HCT116 (cell line): ENCODE measurements around the gene TAF11L7. TPM values are rescaled to one million over a fixed set of nuclear protein-coding genes. Genes with fewer than 3 reads are reported as not detected.
A peak's percentile ranks its signal among the peaks of the same experiment; 100 is the strongest.

Experiments used
- ATAC-seq: fragments of 200-7000 bp; cut with Tn5 transposase; 2 replicates; pipeline ENCODE4 v1.9.1; 2020; ENCODE audit warnings: mild to moderate bottlenecking, moderate library complexity
- BruUV-seq: library from RNA; stranded (reverse); fragments of 400-500 nt; replicated peaks from 2 replicates; lab custom pipeline; 2021; lab: Mats Ljungman, UMichigan
- CTCF ChIA-PET: fragments of 300-600 bp; sonication (Branson Sonifier 250); formaldehyde crosslinking; loops from one replicate; lab custom pipeline; 2021; ENCODE audit warnings: antibody characterized with exemption; lab: Charles Lee
- POLR2A ChIA-PET: fragments of 300-600, 350-600 bp; sonication (Branson Sonifier 250); formaldehyde crosslinking; loops from one replicate; lab custom pipeline; 2021; ENCODE audit warnings: antibody characterized with exemption; lab: Charles Lee
- RAD21 ChIA-PET, 2 experiments: fragments of 300-600 bp; sonication (Branson Sonifier 250); formaldehyde crosslinking; loops; one replicate each; lab custom pipeline; 2023; ENCODE audit warnings: low total read pairs in 2 of 2; ENCODE audit not compliant: uncharacterized antibody in 2 of 2, unreplicated experiment in 2 of 2, low non-redundant PET in 1 of 2; lab: Charles Lee
- DNase-seq: peaks from one replicate; pipeline ENCODE4 v3.0.0-alpha.2; 2010; ENCODE audit warnings: low read depth, low spot score
- H2AFZ ChIP-seq: fragments of 200-600 bp; shearing (Covaris generic), sonication (generic); 2 replicates; pipeline ENCODE4 v1.6.1; 2017; ENCODE audit warnings: low read depth, mixed run types, mixed read lengths, antibody characterized with exemption, low read length; ENCODE audit not compliant: poor library complexity, severe bottlenecking
- H3K27ac ChIP-seq: 2 replicates; pipeline ENCODE4 v1.5.1; 2012; ENCODE audit warnings: low read depth, low read length
- H3K27me3 ChIP-seq: fragments of 200-600 bp; sonication (generic); 2 replicates; pipeline ENCODE4 v1.6.1; 2016; ENCODE audit warnings: mixed run types, low read length, mixed read lengths; ENCODE audit not compliant: insufficient read depth
- H3K36me3 ChIP-seq, 2 experiments: fragments of 200-500 bp in 1 of 2; fragments of 200-600 bp in 1 of 2; sonication (Bioruptor generic) in 1 of 2; sonication (generic) in 1 of 2; 2 replicates each; pipeline versions ENCODE4 v1.5.1 to v1.6.1; 2014 to 2016; ENCODE audit warnings: low read length in 2 of 2, inconsistent platforms in 1 of 2, mixed read lengths in 1 of 2, mixed run types in 1 of 2; ENCODE audit not compliant: insufficient read depth in 2 of 2, control insufficient read depth in 1 of 2
- H3K4me1 ChIP-seq, 2 experiments: fragments of 200-600 bp in 1 of 2; sonication (generic) in 1 of 2; 2 replicates each; pipeline versions ENCODE4 v1.5.1 to v1.6.1; 2012 to 2017; ENCODE audit warnings: low read length in 2 of 2, inconsistent platforms in 1 of 2, mild to moderate bottlenecking in 1 of 2, mixed read lengths in 1 of 2, mixed run types in 1 of 2, moderate library complexity in 1 of 2; ENCODE audit not compliant: insufficient read depth in 2 of 2, control insufficient read depth in 1 of 2
- H3K4me2 ChIP-seq: fragments of 200-600 bp; sonication (generic); 2 replicates; pipeline ENCODE4 v1.6.1; 2017; ENCODE audit warnings: mixed run types, low read length, mixed read lengths
- H3K4me3 ChIP-seq, 2 experiments: fragments of 200-600 bp in 1 of 2; sonication (generic) in 1 of 2; replicated peaks in 1 of 2; 2 replicates each; pipeline ENCODE4 v1.5.1; 2011 to 2016; ENCODE audit warnings: low read length in 2 of 2, control low read depth in 1 of 2, low read depth in 1 of 2, mild to moderate bottlenecking in 1 of 2, mixed read lengths in 1 of 2, mixed run types in 1 of 2
- H3K79me2 ChIP-seq: fragments of 200-600 bp; sonication (generic); 2 replicates; pipeline ENCODE4 v1.6.1; 2017; ENCODE audit warnings: mild to moderate bottlenecking, mixed run types, low read length, moderate library complexity, mixed read lengths; ENCODE audit not compliant: insufficient read depth
- H3K9ac ChIP-seq: fragments of 200-600 bp; sonication (generic); 2 replicates; pipeline ENCODE4 v1.6.1; 2016; ENCODE audit warnings: low read length, mixed read lengths
- H3K9me2 ChIP-seq: fragments of 200-600 bp; sonication (generic), shearing (Covaris generic); 2 replicates; pipeline ENCODE4 v1.6.1; 2017; ENCODE audit warnings: mixed run types, mild to moderate bottlenecking, moderate library complexity; ENCODE audit not compliant: insufficient read depth
- H3K9me3 ChIP-seq, 2 experiments: fragments of 200-500 bp in 1 of 2; fragments of 200-600 bp in 1 of 2; sonication (Bioruptor generic) in 1 of 2; sonication (generic) in 1 of 2; 2 replicates each; pipeline ENCODE4 v1.6.1; 2014 to 2017; ENCODE audit warnings: low read length in 2 of 2, mixed read lengths in 2 of 2, inconsistent platforms in 1 of 2, low read depth in 1 of 2, mild to moderate bottlenecking in 1 of 2, mixed run types in 1 of 2, moderate library complexity in 1 of 2; ENCODE audit not compliant: control insufficient read depth in 1 of 2, insufficient read depth in 1 of 2
- H4K20me1 ChIP-seq: fragments of 200-600 bp; sonication (generic), shearing (Covaris generic); 2 replicates; pipeline ENCODE4 v1.6.1; 2017; ENCODE audit warnings: mixed run types, mild to moderate bottlenecking, moderate library complexity; ENCODE audit not compliant: insufficient read depth
- EGR1 ChIP-seq: IDR thresholded peaks from 2 replicates; pipeline ENCODE4 v1.6.1; 2012; ENCODE audit warnings: low read depth
- EZH2phosphoT487 ChIP-seq: fragments of 200-600 bp; IDR thresholded peaks from 2 replicates; pipeline ENCODE4 v1.6.1; 2018; ENCODE audit warnings: antibody characterized with exemption, borderline replicate concordance
- FOSL1 ChIP-seq: IDR thresholded peaks from 2 replicates; pipeline ENCODE4 v1.6.1; 2012; ENCODE audit warnings: low read depth
- POLR2A ChIP-seq: IDR thresholded peaks from 2 replicates; pipeline ENCODE4 v1.7.0; 2011; ENCODE audit warnings: borderline replicate concordance; ENCODE audit not compliant: insufficient read depth, insufficient read length; ENCODE audit errors: extremely low read depth
- POLR2AphosphoS5 ChIP-seq: IDR thresholded peaks from 2 replicates; pipeline ENCODE4 v1.6.1; 2011; ENCODE audit warnings: mild to moderate bottlenecking, low read depth, low read length, moderate library complexity
- RAD21 ChIP-seq: IDR thresholded peaks from 2 replicates; pipeline ENCODE4 v1.6.1; 2012; ENCODE audit warnings: low read depth, mild to moderate bottlenecking
- SRF ChIP-seq: IDR thresholded peaks from 2 replicates; pipeline ENCODE4 v1.6.1; 2012; ENCODE audit warnings: low read depth
- TCF7L2 ChIP-seq: IDR thresholded peaks from 2 replicates; pipeline ENCODE4 v1.7.0; 2011; ENCODE audit warnings: borderline replicate concordance, inconsistent platforms; ENCODE audit not compliant: insufficient read depth, insufficient read length; ENCODE audit errors: extremely low read depth
- YY1 ChIP-seq: IDR thresholded peaks from 2 replicates; pipeline ENCODE4 v1.6.1; 2011; ENCODE audit warnings: low read length, low read depth, moderate library complexity, mild to moderate bottlenecking; ENCODE audit not compliant: insufficient replicate concordance; ENCODE audit errors: extremely low read depth
- intact Hi-C: fragments of 100-400 bp; cut with micrococcal nuclease; formaldehyde crosslinking; loops from 2 replicates; pipeline ENCODE4 v1.10.0; 2022
- total RNA-seq: library from RNA; stranded (reverse); gene quantifications from one replicate; pipeline ENCODE4 v1.2.1, GENCODE V29; 2021; ENCODE audit not compliant: unreplicated experiment
- TF ChIP-seq, protein P1 (sequence below), 3 experiments: fragments of 200-600 bp in 1 of 3; sonication (generic) in 1 of 3; IDR thresholded peaks in 2 of 3; conservative IDR thresholded peaks in 1 of 3; 2 replicates each; pipeline ENCODE4 v1.5.1; 2012 to 2017; ENCODE audit warnings: low read depth in 2 of 3, low read length in 2 of 3, antibody characterized with exemption in 1 of 3, borderline replicate concordance in 1 of 3, control low read depth in 1 of 3, mild to moderate bottlenecking in 1 of 3, mixed read lengths in 1 of 3, mixed run types in 1 of 3, moderate library complexity in 1 of 3; ENCODE audit not compliant: insufficient read depth in 1 of 3
- TF ChIP-seq, protein P2 (sequence below): IDR thresholded peaks from 2 replicates; pipeline ENCODE4 v1.6.1; 2012
- TF ChIP-seq, protein P3 (sequence below): IDR thresholded peaks from 2 replicates; pipeline ENCODE4 v1.6.1; 2012; ENCODE audit warnings: low read depth
- TF ChIP-seq, protein P4 (sequence below): IDR thresholded peaks from 2 replicates; pipeline ENCODE4 v1.6.1; 2012

The TAF11L7 gene
- total RNA-seq, 1 experiment from 2014 or later, result not detected

DNA sequence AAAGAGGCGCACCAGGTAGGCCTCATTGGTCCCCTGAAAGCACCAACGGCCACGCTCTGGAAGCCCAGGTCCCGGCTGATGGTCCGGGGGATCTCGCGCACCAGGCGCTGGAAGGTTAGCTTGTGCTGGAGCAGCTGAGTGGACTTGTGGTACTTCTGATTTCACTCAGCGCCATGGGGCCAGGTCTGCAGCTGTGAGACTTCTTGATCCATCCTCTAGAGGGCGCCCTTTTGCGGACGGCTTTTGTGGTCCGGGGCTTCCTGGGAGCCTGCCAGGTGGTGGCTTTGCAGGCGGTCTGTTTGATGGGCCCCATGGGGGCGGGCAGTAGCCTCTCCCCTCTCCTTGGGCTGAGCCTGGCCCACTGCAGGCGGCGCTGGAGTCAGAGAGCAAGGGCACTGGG lies 35.1 kb upstream of the TAF11L7 start:
- H3K36me3 ChIP-seq, result no peaks in the 10 kb centered on the region
- H4K20me1 ChIP-seq, result no peaks in the 10 kb centered on the region
- no peaks in the 10 kb centered on the region for H3K27me3 ChIP-seq
- ATAC-seq (no peak), DNase-seq (no peak)
- H3K4me2 ChIP-seq, result no peak overlapping the region
- H3K79me2 ChIP-seq, result no peaks in the 10 kb centered on the region
- ChIA-PET POLR2A (no interaction called here), CTCF (no interaction called here), RAD21 (no interaction called here)
- H3K4me1 ChIP-seq, result no peaks in the 10 kb centered on the region
- no peaks in the 10 kb centered on the region; a peak in 1 of 4 replicates for H3K9me3 ChIP-seq
- no TSS peak for BruUV-seq
- no peak overlapping the region for H3K4me3 ChIP-seq
- no peaks in the 10 kb centered on the region for H3K9me2 ChIP-seq
- H2AFZ ChIP-seq, result no peak overlapping the region
- TF ChIP-seq, protein P1, sequence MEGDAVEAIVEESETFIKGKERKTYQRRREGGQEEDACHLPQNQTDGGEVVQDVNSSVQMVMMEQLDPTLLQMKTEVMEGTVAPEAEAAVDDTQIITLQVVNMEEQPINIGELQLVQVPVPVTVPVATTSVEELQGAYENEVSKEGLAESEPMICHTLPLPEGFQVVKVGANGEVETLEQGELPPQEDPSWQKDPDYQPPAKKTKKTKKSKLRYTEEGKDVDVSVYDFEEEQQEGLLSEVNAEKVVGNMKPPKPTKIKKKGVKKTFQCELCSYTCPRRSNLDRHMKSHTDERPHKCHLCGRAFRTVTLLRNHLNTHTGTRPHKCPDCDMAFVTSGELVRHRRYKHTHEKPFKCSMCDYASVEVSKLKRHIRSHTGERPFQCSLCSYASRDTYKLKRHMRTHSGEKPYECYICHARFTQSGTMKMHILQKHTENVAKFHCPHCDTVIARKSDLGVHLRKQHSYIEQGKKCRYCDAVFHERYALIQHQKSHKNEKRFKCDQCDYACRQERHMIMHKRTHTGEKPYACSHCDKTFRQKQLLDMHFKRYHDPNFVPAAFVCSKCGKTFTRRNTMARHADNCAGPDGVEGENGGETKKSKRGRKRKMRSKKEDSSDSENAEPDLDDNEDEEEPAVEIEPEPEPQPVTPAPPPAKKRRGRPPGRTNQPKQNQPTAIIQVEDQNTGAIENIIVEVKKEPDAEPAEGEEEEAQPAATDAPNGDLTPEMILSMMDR (IDR thresholded peaks at IDR 0.05 in 2 of 3, conservative IDR thresholded peaks at IDR 0.05 in 1 of 3; ENCODE audit: borderline replicate concordance in 1 of 3, insufficient read depth in 1 of 3, low read depth in 2 of 3, low read length in 2 of 3), result peak in 1 of 3 experiments; percentile 32; a peak in 2 of 6 replicates
- no peak for TF ChIP-seq FOSL1
- intact Hi-C loops, result no loop called here
- H3K27ac ChIP-seq, result no peak overlapping the region
- no peak overlapping the region for H3K9ac ChIP-seq

DNA sequence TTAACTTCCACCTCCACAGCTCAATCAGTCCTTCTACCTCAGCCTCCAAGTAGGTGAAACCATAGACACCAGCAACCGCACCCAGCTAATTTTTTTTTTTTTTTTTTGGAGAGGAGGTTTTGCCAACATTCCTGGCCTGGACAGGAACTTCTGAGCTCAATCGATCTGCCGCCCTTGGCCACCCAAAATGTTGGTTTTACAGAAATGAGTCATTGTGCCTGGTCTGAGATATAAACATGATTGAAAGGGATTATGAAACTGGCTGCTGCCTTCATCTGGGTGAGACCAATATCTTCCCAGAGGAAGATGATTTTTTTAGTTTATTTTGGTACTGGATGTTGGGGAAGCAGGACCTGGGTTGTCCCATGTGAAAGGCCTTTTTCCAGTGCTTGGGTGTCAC lies 33.8 kb upstream of the TAF11L7 start:
- no peaks in the 10 kb centered on the region for H3K4me1 ChIP-seq
- no peaks in the 10 kb centered on the region for H3K27me3 ChIP-seq
- DNase-seq, result no peak
- intact Hi-C loops, result no loop called here
- CTCF ChIA-PET, result no interaction called here
- H3K9ac ChIP-seq, result no peak overlapping the region
- POLR2A ChIA-PET, result no interaction called here
- H3K9me3 ChIP-seq, result no peaks in the 10 kb centered on the region; a peak in 1 of 4 replicates
- no peaks in the 10 kb centered on the region for H3K36me3 ChIP-seq
- H3K9me2 ChIP-seq, result no peaks in the 10 kb centered on the region
- no peaks in the 10 kb centered on the region for H4K20me1 ChIP-seq
- H2AFZ ChIP-seq, result no peak overlapping the region
- H3K79me2 ChIP-seq, result no peaks in the 10 kb centered on the region
- H3K4me2 ChIP-seq, result no peak overlapping the region
- no peak overlapping the region for H3K4me3 ChIP-seq
- H3K27ac ChIP-seq, result no peak overlapping the region
- ATAC-seq, result no peak
- RAD21 ChIA-PET, result no interaction called here
- no TSS peak for BruUV-seq
- no peak for TF ChIP-seq POLR2A
- TF ChIP-seq EZH2phosphoT487, result no peak
- TF ChIP-seq, protein P2, sequence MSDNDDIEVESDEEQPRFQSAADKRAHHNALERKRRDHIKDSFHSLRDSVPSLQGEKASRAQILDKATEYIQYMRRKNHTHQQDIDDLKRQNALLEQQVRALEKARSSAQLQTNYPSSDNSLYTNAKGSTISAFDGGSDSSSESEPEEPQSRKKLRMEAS, result no peak
- TF ChIP-seq EGR1, result no peak
- TF ChIP-seq, protein P3, sequence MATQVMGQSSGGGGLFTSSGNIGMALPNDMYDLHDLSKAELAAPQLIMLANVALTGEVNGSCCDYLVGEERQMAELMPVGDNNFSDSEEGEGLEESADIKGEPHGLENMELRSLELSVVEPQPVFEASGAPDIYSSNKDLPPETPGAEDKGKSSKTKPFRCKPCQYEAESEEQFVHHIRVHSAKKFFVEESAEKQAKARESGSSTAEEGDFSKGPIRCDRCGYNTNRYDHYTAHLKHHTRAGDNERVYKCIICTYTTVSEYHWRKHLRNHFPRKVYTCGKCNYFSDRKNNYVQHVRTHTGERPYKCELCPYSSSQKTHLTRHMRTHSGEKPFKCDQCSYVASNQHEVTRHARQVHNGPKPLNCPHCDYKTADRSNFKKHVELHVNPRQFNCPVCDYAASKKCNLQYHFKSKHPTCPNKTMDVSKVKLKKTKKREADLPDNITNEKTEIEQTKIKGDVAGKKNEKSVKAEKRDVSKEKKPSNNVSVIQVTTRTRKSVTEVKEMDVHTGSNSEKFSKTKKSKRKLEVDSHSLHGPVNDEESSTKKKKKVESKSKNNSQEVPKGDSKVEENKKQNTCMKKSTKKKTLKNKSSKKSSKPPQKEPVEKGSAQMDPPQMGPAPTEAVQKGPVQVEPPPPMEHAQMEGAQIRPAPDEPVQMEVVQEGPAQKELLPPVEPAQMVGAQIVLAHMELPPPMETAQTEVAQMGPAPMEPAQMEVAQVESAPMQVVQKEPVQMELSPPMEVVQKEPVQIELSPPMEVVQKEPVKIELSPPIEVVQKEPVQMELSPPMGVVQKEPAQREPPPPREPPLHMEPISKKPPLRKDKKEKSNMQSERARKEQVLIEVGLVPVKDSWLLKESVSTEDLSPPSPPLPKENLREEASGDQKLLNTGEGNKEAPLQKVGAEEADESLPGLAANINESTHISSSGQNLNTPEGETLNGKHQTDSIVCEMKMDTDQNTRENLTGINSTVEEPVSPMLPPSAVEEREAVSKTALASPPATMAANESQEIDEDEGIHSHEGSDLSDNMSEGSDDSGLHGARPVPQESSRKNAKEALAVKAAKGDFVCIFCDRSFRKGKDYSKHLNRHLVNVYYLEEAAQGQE, result no peak
- TF ChIP-seq, protein P4, sequence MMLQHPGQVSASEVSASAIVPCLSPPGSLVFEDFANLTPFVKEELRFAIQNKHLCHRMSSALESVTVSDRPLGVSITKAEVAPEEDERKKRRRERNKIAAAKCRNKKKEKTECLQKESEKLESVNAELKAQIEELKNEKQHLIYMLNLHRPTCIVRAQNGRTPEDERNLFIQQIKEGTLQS, result no peak
- TF ChIP-seq POLR2AphosphoS5, result no peak
- TF ChIP-seq SRF, result no peak
- TF ChIP-seq RAD21, result no peak
- no peak for TF ChIP-seq TCF7L2
- no peak for TF ChIP-seq YY1
